CD14-positive monocyte (primary cell): ENCODE data around the gene NAGS. TPM values are rescaled to one million over a fixed set of nuclear protein-coding genes. Genes with fewer than 3 reads are reported as not detected.

Experiments
- DNase-seq, 3 donors: peaks; one replicate each; pipeline ENCODE4 v3.0.0-alpha.2; 2011 to 2022
- H2AFZ ChIP-seq: 2 replicates; pipeline ENCODE4 v1.6.0; 2012; ENCODE audit warnings: mild to moderate bottlenecking, low read depth, low read length, inconsistent platforms; ENCODE audit not compliant: insufficient read depth, poor library complexity, severe bottlenecking
- H3K27ac ChIP-seq, 2 donors: 1 replicate in 1 of 2; 2 replicates in 1 of 2; pipeline ENCODE4 v1.5.1; 2012 to 2013; ENCODE audit warnings: low read length in 2 of 2, control low read depth in 1 of 2, inconsistent platforms in 1 of 2, low read depth in 1 of 2, mild to moderate bottlenecking in 1 of 2
- H3K27me3 ChIP-seq, 2 donors: one replicate each; pipeline versions ENCODE4 v1.6.0 to v1.6.1; 2011 to 2013; ENCODE audit warnings: low read length in 2 of 2; ENCODE audit not compliant: control insufficient read depth in 2 of 2, insufficient read depth in 2 of 2
- H3K36me3 ChIP-seq, 2 donors: replicated peaks in 1 of 2; 1 replicate in 1 of 2; 2 replicates in 1 of 2; pipeline versions ENCODE4 v1.5.1 to v1.6.1; 2012 to 2013; ENCODE audit warnings: low read length in 2 of 2, control low read depth in 1 of 2, inconsistent platforms in 1 of 2, mild to moderate bottlenecking in 1 of 2; ENCODE audit not compliant: insufficient read depth in 2 of 2, control insufficient read depth in 1 of 2
- H3K4me1 ChIP-seq, 2 donors: 1 replicate in 1 of 2; 2 replicates in 1 of 2; pipeline versions ENCODE4 v1.5.1 to v1.6.1; 2012 to 2013; ENCODE audit warnings: low read length in 2 of 2, control low read depth in 1 of 2, inconsistent platforms in 1 of 2, mild to moderate bottlenecking in 1 of 2, moderate library complexity in 1 of 2; ENCODE audit not compliant: insufficient read depth in 2 of 2, control insufficient read depth in 1 of 2
- H3K4me2 ChIP-seq: replicated peaks from 2 replicates; pipeline ENCODE3; 2012; ENCODE audit warnings: low read length, moderate library complexity, mild to moderate bottlenecking; ENCODE audit not compliant: poor library complexity, severe bottlenecking; ENCODE audit errors: extremely low read depth
- H3K4me3 ChIP-seq, 3 experiments: fragments of 200-600 bp in 1 of 3; sonication (generic) in 1 of 3; replicated peaks in 1 of 3; 1 replicate in 2 of 3; 2 replicates in 1 of 3; pipeline ENCODE4 v1.5.1; 2011 to 2013; ENCODE audit warnings: low read length in 3 of 3, mild to moderate bottlenecking in 3 of 3, control low read depth in 2 of 3, low read depth in 2 of 3, inconsistent platforms in 1 of 3, moderate library complexity in 1 of 3
- H3K79me2 ChIP-seq: 2 replicates; pipeline ENCODE4 v1.6.0; 2012; ENCODE audit warnings: mild to moderate bottlenecking, control low read depth, inconsistent platforms, low read length, moderate library complexity; ENCODE audit not compliant: insufficient read depth
- H3K9ac ChIP-seq: 2 replicates; pipeline ENCODE4 v1.6.0; 2017; ENCODE audit warnings: low read length, mild to moderate bottlenecking; ENCODE audit not compliant: insufficient read depth, poor library complexity, severe bottlenecking
- H3K9me3 ChIP-seq, 2 donors: replicated peaks in 1 of 2; 1 replicate in 1 of 2; 2 replicates in 1 of 2; pipeline versions ENCODE4 v1.5.1 to v1.6.1; 2012 to 2013; ENCODE audit warnings: low read length in 2 of 2, control low read depth in 1 of 2; ENCODE audit not compliant: control insufficient read depth in 1 of 2, insufficient read depth in 1 of 2
- H4K20me1 ChIP-seq: 2 replicates; pipeline ENCODE4 v1.6.0; 2012; ENCODE audit warnings: mild to moderate bottlenecking, low read length, control low read depth, moderate library complexity; ENCODE audit not compliant: insufficient read depth
- H3K27ac Mint-ChIP-seq, 7 donors: one replicate each; pipeline ENCODE4 v1.8.0; 2020; ENCODE audit warnings: mild to moderate bottlenecking in 7 of 7, mixed read lengths in 7 of 7, moderate library complexity in 6 of 7, inconsistent platforms in 2 of 7
- H3K27me3 Mint-ChIP-seq, 3 donors: one replicate each; pipeline ENCODE4 v1.8.0; 2021 to 2022; ENCODE audit warnings: low read depth in 3 of 3, mild to moderate bottlenecking in 3 of 3, mixed read lengths in 3 of 3, moderate library complexity in 3 of 3, inconsistent platforms in 1 of 3
- H3K36me3 Mint-ChIP-seq, 2 donors: one replicate each; pipeline ENCODE4 v1.8.0; 2020; ENCODE audit warnings: mixed read lengths in 2 of 2, inconsistent platforms in 1 of 2, mild to moderate bottlenecking in 1 of 2
- H3K4me1 Mint-ChIP-seq: one replicate; pipeline ENCODE4 v1.8.0; 2020; ENCODE audit warnings: mild to moderate bottlenecking, mixed read lengths
- H3K4me3 Mint-ChIP-seq, 2 donors: one replicate each; pipeline ENCODE4 v1.8.0; 2020; ENCODE audit warnings: mild to moderate bottlenecking in 2 of 2, mixed read lengths in 2 of 2, moderate library complexity in 1 of 2
- H3K9me3 Mint-ChIP-seq, 7 donors: one replicate each; pipeline ENCODE4 v1.8.0; 2020 to 2022; ENCODE audit warnings: mixed read lengths in 7 of 7, mild to moderate bottlenecking in 6 of 7, moderate library complexity in 6 of 7, inconsistent platforms in 2 of 7
- CTCF ChIP-seq: fragments of 200-600 bp; IDR thresholded peaks from one replicate; pipeline ENCODE4 v1.8.0; 2022; ENCODE audit warnings: antibody characterized with exemption, mild to moderate bottlenecking
- WGBS: methylation state at CpG from one replicate; pipeline ENCODE4 v1.1.5; 2013; ENCODE audit warnings: missing lambda C conversion rate; ENCODE audit not compliant: insufficient coverage; 5-methylcytosine and 5-hydroxymethylcytosine counted together
- intact Hi-C, 2 donors: fragments of 100-400 bp; cut with micrococcal nuclease; formaldehyde crosslinking; loops; one replicate each; pipeline versions ENCODE4 v1.15.0 to v1.15.1; 2023
- polyA plus RNA-seq, 3 donors: library from polyadenylated mRNA; depleted of rRNA in 1 of 3; unstranded in 2 of 3; stranded (reverse) in 1 of 3; fragments of 300-500 nt in 2 of 3; fragments of >200 nt in 1 of 3; fragmentation: Illumina TruSeq in 2 of 3; gene quantifications; 1 replicate in 2 of 3; 2 replicates in 1 of 3; pipeline ENCODE4 v1.2.3, GENCODE V29; 2012 to 2021

NAGS gene
- polyA plus RNA-seq, 3 donors = 0.65 to 0.93 (median 0.84) TPM

- H3K4me3 ChIP-seq = no peak overlapping the region
- intact Hi-C loops = no loop called here
- H3K27me3 ChIP-seq = no peaks in the 10 kb centered on the region
- peaks cover 8 to 42% of the 10 kb centered on the region in 2 donors for H3K36me3 ChIP-seq
- H3K27me3 Mint-ChIP-seq = peaks cover 0 to 2% (median 0%) of the 10 kb centered on the region in 3 donors
- H3K36me3 Mint-ChIP-seq = peaks cover 36 to 39% of the 10 kb centered on the region in 2 donors
- H3K9me3 Mint-ChIP-seq = no peaks in the 10 kb centered on the region
- no peaks in the 10 kb centered on the region for H3K4me1 Mint-ChIP-seq
- H3K27ac Mint-ChIP-seq = no peak overlapping the region
- no peak overlapping the region for H2AFZ ChIP-seq
- H3K79me2 ChIP-seq = no peaks in the 10 kb centered on the region
- H3K4me1 ChIP-seq = no peaks in the 10 kb centered on the region
- H3K27ac ChIP-seq = no peak overlapping the region
- H3K9ac ChIP-seq = no peak overlapping the region
- H3K4me3 Mint-ChIP-seq = no peak overlapping the region
- no peaks in the 10 kb centered on the region for H3K9me3 ChIP-seq
- no peak for DNase-seq
- WGBS = 97% methylated on average over 4 of the region's 6 CpGs
- TF ChIP-seq CTCF = no peak
- no peaks in the 10 kb centered on the region for H4K20me1 ChIP-seq
- no peak overlapping the region for H3K4me2 ChIP-seq
Measured at GRCh38 chr17:44024271-44024663, 19.8 kb downstream of the NAGS start.

- H3K36me3 Mint-ChIP-seq = peaks cover 40 to 44% of the 10 kb centered on the region in 2 donors
- H3K27ac ChIP-seq = no peak overlapping the region
- intact Hi-C loops = no loop called here
- no peaks in the 10 kb centered on the region for H3K79me2 ChIP-seq
- TF ChIP-seq CTCF = no peak
- H4K20me1 ChIP-seq = no peaks in the 10 kb centered on the region
- H3K27me3 Mint-ChIP-seq = peaks cover 0 to 2% (median 0%) of the 10 kb centered on the region in 3 donors
- H3K4me3 ChIP-seq = no peak overlapping the region
- H3K9ac ChIP-seq = no peak overlapping the region
- no peak overlapping the region for H3K4me3 Mint-ChIP-seq
- H3K4me1 ChIP-seq = no peaks in the 10 kb centered on the region
- no peaks in the 10 kb centered on the region for H3K9me3 Mint-ChIP-seq
- H3K36me3 ChIP-seq = peaks cover 8 to 48% of the 10 kb centered on the region in 2 donors
- no peaks in the 10 kb centered on the region for H3K9me3 ChIP-seq
- WGBS = 96% methylated on average over 3 of the region's 4 CpGs
- no peak overlapping the region for H3K4me2 ChIP-seq
- no peaks in the 10 kb centered on the region for H3K27me3 ChIP-seq
- H2AFZ ChIP-seq = no peak overlapping the region
- H3K27ac Mint-ChIP-seq = no peak overlapping the region
- H3K4me1 Mint-ChIP-seq = no peaks in the 10 kb centered on the region
- no peak for DNase-seq
Measured at GRCh38 chr17:44024853-44025252, 20.4 kb downstream of the NAGS start.
